GM23248 (cell line): ENCODE data around the gene FAR1.

Source experiments
- EZH2 ChIP-seq: fragments of 200-600 bp; sonication (generic); IDR thresholded peaks from 2 replicates; pipeline ENCODE4 v1.6.1; 2018; ENCODE audit warnings: antibody characterized with exemption, mild to moderate bottlenecking; ENCODE audit not compliant: insufficient read depth, poor library complexity, severe bottlenecking
- EZH2phosphoT487 ChIP-seq: fragments of 200-600 bp; sonication (generic); IDR thresholded peaks from 2 replicates; pipeline ENCODE4 v1.6.1; 2018; ENCODE audit warnings: antibody characterized with exemption, moderate library complexity, mild to moderate bottlenecking, low read depth; ENCODE audit not compliant: insufficient read depth

DNA sequence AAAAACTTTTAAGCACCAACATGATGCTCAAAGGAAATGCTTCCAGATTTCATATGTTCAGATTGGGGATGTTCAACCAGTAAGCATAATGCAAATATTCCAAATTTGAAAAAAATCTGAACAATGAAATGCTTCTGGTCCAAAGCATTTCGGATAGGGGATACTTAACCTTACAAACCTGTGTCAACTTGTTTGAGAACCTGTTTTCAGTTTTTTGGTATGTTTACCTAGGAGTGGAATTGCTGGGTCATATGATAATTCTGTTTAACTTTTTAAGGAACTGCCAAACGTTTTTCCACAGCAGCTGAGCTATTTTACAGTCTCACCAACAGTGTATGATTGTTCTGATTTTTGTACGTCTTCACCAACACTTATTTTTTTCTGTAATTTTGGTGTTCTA is 23.7 kb downstream of the FAR1 start:
- TF ChIP-seq EZH2 (no peak), EZH2phosphoT487 (no peak)
